HUDEP-2 (cell line): ENCODE data around the gene SLCO3A1.

ENCODE experiments used
- DNase-seq, 76 experiments: peaks; one replicate each; lab custom pipeline; 2025; ENCODE audit not compliant: unreplicated experiment in 76 of 76; lab: John Stamatoyannopoulos, UW

SLCO3A1 gene

GRCh38 chr15:91992945-91993344 lies 139.4 kb downstream of the SLCO3A1 start:
- DNase-seq: no peak

GRCh38 chr15:91995146-91995545 lies 141.6 kb downstream of the SLCO3A1 start:
- DNase-seq: no peak

- DNase-seq: no peak
These were observed 143.7 kb downstream of the SLCO3A1 start for GRCh38 chr15:91997163-91997562.

GRCh38 chr15:92000709-92001108 lies 147.2 kb downstream of the SLCO3A1 start:
- no peak for DNase-seq

GRCh38 chr15:92001307-92001706 lies 147.8 kb downstream of the SLCO3A1 start:
- DNase-seq: no peak

GRCh38 chr15:92002666-92003065 lies 149.2 kb downstream of the SLCO3A1 start:
- DNase-seq: no peak

- no peak for DNase-seq
These were observed 150.1 kb downstream of the SLCO3A1 start for GRCh38 chr15:92003515-92004067.

- no peak for DNase-seq
These were observed 151.6 kb downstream of the SLCO3A1 start for GRCh38 chr15:92005154-92005553.

GRCh38 chr15:92006186-92007028 lies 152.9 kb downstream of the SLCO3A1 start:
- no peak for DNase-seq

- no peak for DNase-seq
These were observed 155.7 kb downstream of the SLCO3A1 start for GRCh38 chr15:92009162-92009561.

GRCh38 chr15:92011611-92012367 lies 158.3 kb downstream of the SLCO3A1 start:
- DNase-seq: no peak

- DNase-seq: no peak
These were observed 158.8 kb downstream of the SLCO3A1 start for GRCh38 chr15:92012368-92012629.

GRCh38 chr15:92012881-92013280 lies 159.4 kb downstream of the SLCO3A1 start:
- no peak for DNase-seq

GRCh38 chr15:92014281-92015030 lies 160.9 kb downstream of the SLCO3A1 start:
- no peak for DNase-seq

- DNase-seq: no peak
These were observed 164.5 kb downstream of the SLCO3A1 start for GRCh38 chr15:92017882-92018534.

GRCh38 chr15:92018535-92019239 lies 165.2 kb downstream of the SLCO3A1 start:
- DNase-seq: no peak

- DNase-seq: no peak
These were observed 166.2 kb downstream of the SLCO3A1 start for GRCh38 chr15:92019706-92020105.

GRCh38 chr15:92020207-92020606 lies 166.7 kb downstream of the SLCO3A1 start:
- no peak for DNase-seq

- no peak for DNase-seq
These were observed 167.3 kb downstream of the SLCO3A1 start for GRCh38 chr15:92020804-92021203.

- no peak for DNase-seq
These were observed 168.3 kb downstream of the SLCO3A1 start for GRCh38 chr15:92021792-92022191.
